ENCODE data around the gene CLEC6A. TPM values are rescaled to one million over a fixed set of nuclear protein-coding genes. Genes with fewer than 3 reads are reported as not detected.
"Not testable (repeated sequence)": the region's sequence is repeated elsewhere in the genome, so short reads cannot be mapped to it uniquely, and the experiment has no call there.

CLEC6A gene
- under 0.01 TPM in 1 of 2 replicates, not detected in the other for total RNA-seq

- no peaks in the 10 kb centered on the region for H3K36me3 ChIP-seq (ENCODE audit: control insufficient read depth, insufficient read depth, low read length)
- TF ChIP-seq CTCF (IDR thresholded peaks at IDR 0.05; ENCODE audit: insufficient read depth, low read length, severe bottlenecking), result no peak
- DNase-seq (ENCODE audit: low read depth) (no peak), FAIRE-seq (no peak)
- no peak within 1 kb of the TSS for H3K4me3 ChIP-seq (ENCODE audit: low read depth, low read length)
- H3K27me3 ChIP-seq (ENCODE audit: control insufficient read depth, insufficient read depth, low read length), result no peaks in the 10 kb centered on the region
Measured at GRCh38 chr12:8455727-8456360, at the start of gene CLEC6A. CLEC6A (plus strand) TSS chr12:8455962; CDS start chr12:8456112, 150 bp downstream.

- not testable (repeated sequence) for H3K36me3 ChIP-seq (ENCODE audit: control insufficient read depth, insufficient read depth, low read length); FAIRE-seq; H3K27me3 ChIP-seq (ENCODE audit: control insufficient read depth, insufficient read depth, low read length); DNase-seq (ENCODE audit: low read depth); H3K4me3 ChIP-seq (ENCODE audit: low read depth, low read length)
Measured at GRCh38 chr12:8419576-8419975, 36.2 kb upstream of the CLEC6A start.

- DNase-seq (ENCODE audit: low read depth) (no peak), FAIRE-seq (no peak)
- no peaks in the 10 kb centered on the region for H3K36me3 ChIP-seq (ENCODE audit: control insufficient read depth, insufficient read depth, low read length)
- TF ChIP-seq CTCF (IDR thresholded peaks at IDR 0.05; ENCODE audit: insufficient read depth, low read length, severe bottlenecking), result no peak
- H3K4me3 ChIP-seq (ENCODE audit: low read depth, low read length), result no peak overlapping the region
- no peaks in the 10 kb centered on the region for H3K27me3 ChIP-seq (ENCODE audit: control insufficient read depth, insufficient read depth, low read length)
Measured at GRCh38 chr12:8420506-8420905, 35.3 kb upstream of the CLEC6A start.

- not testable (repeated sequence) for FAIRE-seq
Measured at GRCh38 chr12:8444536-8445278, 11.1 kb upstream of the CLEC6A start.

GRCh38 chr12:8445731-8446130 lies 10.0 kb upstream of the CLEC6A start:
- no peak for TF ChIP-seq CTCF (IDR thresholded peaks at IDR 0.05; ENCODE audit: insufficient read depth, low read length, severe bottlenecking)
- Histone ChIP-seq H3K4me3 (ENCODE audit: low read depth, low read length) (no peak overlapping the region), H3K27me3 (ENCODE audit: control insufficient read depth, insufficient read depth, low read length) (no peaks in the 10 kb centered on the region), H3K36me3 (ENCODE audit: control insufficient read depth, insufficient read depth, low read length) (no peaks in the 10 kb centered on the region)
- FAIRE-seq, result no peak
- DNase-seq (ENCODE audit: low read depth), result no peak

More at GRCh38 chr12:8444536-8445278, 11.1 kb upstream of the CLEC6A start:
- H3K4me3 ChIP-seq (ENCODE audit: low read depth, low read length); H3K36me3 ChIP-seq (ENCODE audit: control insufficient read depth, insufficient read depth, low read length); H3K27me3 ChIP-seq (ENCODE audit: control insufficient read depth, insufficient read depth, low read length); DNase-seq (ENCODE audit: low read depth): not testable (repeated sequence)

GRCh38 chr12:8446642-8447547 lies 8.9 kb upstream of the CLEC6A start:
- H3K27me3 ChIP-seq (ENCODE audit: control insufficient read depth, insufficient read depth, low read length), result no peaks in the 10 kb centered on the region
- DNase-seq (ENCODE audit: low read depth) (no peak), FAIRE-seq (no peak)
- TF ChIP-seq CTCF (IDR thresholded peaks at IDR 0.05; ENCODE audit: insufficient read depth, low read length, severe bottlenecking), result no peak
- no peak overlapping the region for H3K4me3 ChIP-seq (ENCODE audit: low read depth, low read length)
- H3K36me3 ChIP-seq (ENCODE audit: control insufficient read depth, insufficient read depth, low read length), result no peaks in the 10 kb centered on the region

Measured in bronchial epithelial cell (primary cell).